MCF 10A (cell line): Measurements from ENCODE around the gene SOWAHA. TPM values are rescaled to one million over a fixed set of nuclear protein-coding genes. Genes with fewer than 3 reads are reported as not detected.

Experiments
- BruUV-seq: library from RNA; stranded (reverse); fragments of 400-500 nt; replicated peaks from 2 replicates; lab custom pipeline; 2021; lab: Mats Ljungman, UMichigan
- CTCF ChIA-PET: fragments of 300-600 bp; sonication (Branson Sonifier 250); formaldehyde crosslinking; extraction: SDS; loops from one replicate; lab custom pipeline; 2021; ENCODE audit warnings: antibody characterized with exemption, inconsistent platforms; lab: Yijun Ruan, JAX
- POLR2A ChIA-PET: fragments of 300-600, 350-650 bp; sonication (Branson Sonifier 250); formaldehyde crosslinking; extraction: SDS; loops from one replicate; lab custom pipeline; 2020; ENCODE audit warnings: antibody characterized with exemption, inconsistent platforms; lab: Yijun Ruan, JAX
- DNase-seq: peaks from one replicate; pipeline ENCODE4 v3.0.0-alpha.2; 2018; ENCODE audit not compliant: unreplicated experiment
- H3K27ac Mint-ChIP-seq: one replicate; pipeline ENCODE4 v1.8.0; 2022; ENCODE audit warnings: mild to moderate bottlenecking, low read depth, mixed read lengths; ENCODE audit not compliant: unreplicated experiment
- H3K27me3 Mint-ChIP-seq: one replicate; pipeline ENCODE4 v1.8.0; 2022; ENCODE audit warnings: mixed read lengths; ENCODE audit not compliant: insufficient read depth, unreplicated experiment
- H3K36me3 Mint-ChIP-seq: one replicate; pipeline ENCODE4 v1.8.0; 2022; ENCODE audit warnings: mild to moderate bottlenecking, moderate library complexity, mixed read lengths; ENCODE audit not compliant: insufficient read depth, unreplicated experiment
- H3K4me1 Mint-ChIP-seq: one replicate; pipeline ENCODE4 v1.8.0; 2022; ENCODE audit warnings: mixed read lengths; ENCODE audit not compliant: insufficient read depth, unreplicated experiment
- H3K4me3 Mint-ChIP-seq: one replicate; pipeline ENCODE4 v1.8.0; 2022; ENCODE audit warnings: mild to moderate bottlenecking, moderate library complexity, mixed read lengths; ENCODE audit not compliant: unreplicated experiment
- H3K9me3 Mint-ChIP-seq: one replicate; pipeline ENCODE4 v1.8.0; 2022; ENCODE audit warnings: mixed read lengths; ENCODE audit not compliant: unreplicated experiment
- intact Hi-C: fragments of 100-400 bp; cut with micrococcal nuclease; formaldehyde crosslinking; loops from 2 replicates; pipeline ENCODE4 v1.14.1; 2022
- total RNA-seq: library from RNA; stranded (reverse); gene quantifications from 2 replicates; pipeline ENCODE4 v1.2.3, GENCODE V29; 2022
- TF ChIP-seq, protein P1 (sequence below): fragments of 200-600 bp; IDR thresholded peaks from one replicate; pipeline ENCODE4 v1.8.0; 2022; ENCODE audit warnings: antibody characterized with exemption, mild to moderate bottlenecking; ENCODE audit not compliant: unreplicated experiment

The SOWAHA gene
- total RNA-seq, 1 experiment from 2014 or later: not detected

DNA sequence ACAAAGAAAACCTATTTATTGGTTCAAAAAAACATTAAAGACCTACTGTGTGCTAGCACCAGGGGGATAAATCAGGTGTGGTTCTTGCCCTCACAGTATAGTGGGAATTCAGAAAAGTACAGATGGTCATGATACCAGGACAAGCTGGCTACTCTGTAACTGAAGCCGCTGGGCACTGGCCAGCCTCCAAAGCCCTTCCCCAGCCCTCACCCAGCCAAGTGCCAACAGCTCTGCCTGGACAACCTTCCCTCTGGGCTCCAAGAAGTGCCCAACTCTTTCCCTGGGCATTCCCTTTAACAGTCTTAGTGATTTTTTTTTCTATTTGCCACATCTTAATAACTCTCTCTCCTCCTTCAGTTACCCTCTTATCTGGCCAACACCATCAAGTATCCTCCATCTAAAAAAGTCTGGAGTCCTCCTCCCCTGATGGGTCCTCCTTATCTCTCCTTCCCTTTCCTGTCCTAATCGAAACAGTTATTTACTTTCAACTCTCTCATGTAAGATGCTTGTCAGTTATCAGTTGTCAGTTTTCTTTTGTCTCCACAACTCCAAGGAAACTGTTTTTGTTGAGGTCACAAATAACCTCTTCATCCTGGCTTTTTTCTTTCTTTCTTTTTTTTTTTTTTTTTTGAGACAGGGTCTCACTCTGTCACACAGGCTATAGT lies 22.8 kb upstream of the SOWAHA start:
- no peaks in the 10 kb centered on the region for H3K4me1 Mint-ChIP-seq
- ChIA-PET CTCF (interaction anchor here (0.7 to 0.9 kb wide), 2 partner anchors 30 to 98 kb away, joined by 3 to 4 read pairs; no protein-coding TSS in a partner anchor), POLR2A (interaction anchor here (0.6 to 0.9 kb wide), 2 partner anchors 11 to 23 kb away, joined by 3 to 4 read pairs; partner anchors contain the start of gene SOWAHA)
- no peak overlapping the region for H3K27ac Mint-ChIP-seq
- intact Hi-C loops: loop anchor here (5.0 kb wide), 1 partner anchor 148 kb away; no protein-coding TSS in a partner anchor
- BruUV-seq: no TSS peak
- H3K4me3 Mint-ChIP-seq: no peak overlapping the region
- no peaks in the 10 kb centered on the region for H3K36me3 Mint-ChIP-seq
- H3K9me3 Mint-ChIP-seq: no peaks in the 10 kb centered on the region
- DNase-seq: no peak
- TF ChIP-seq, protein P1, sequence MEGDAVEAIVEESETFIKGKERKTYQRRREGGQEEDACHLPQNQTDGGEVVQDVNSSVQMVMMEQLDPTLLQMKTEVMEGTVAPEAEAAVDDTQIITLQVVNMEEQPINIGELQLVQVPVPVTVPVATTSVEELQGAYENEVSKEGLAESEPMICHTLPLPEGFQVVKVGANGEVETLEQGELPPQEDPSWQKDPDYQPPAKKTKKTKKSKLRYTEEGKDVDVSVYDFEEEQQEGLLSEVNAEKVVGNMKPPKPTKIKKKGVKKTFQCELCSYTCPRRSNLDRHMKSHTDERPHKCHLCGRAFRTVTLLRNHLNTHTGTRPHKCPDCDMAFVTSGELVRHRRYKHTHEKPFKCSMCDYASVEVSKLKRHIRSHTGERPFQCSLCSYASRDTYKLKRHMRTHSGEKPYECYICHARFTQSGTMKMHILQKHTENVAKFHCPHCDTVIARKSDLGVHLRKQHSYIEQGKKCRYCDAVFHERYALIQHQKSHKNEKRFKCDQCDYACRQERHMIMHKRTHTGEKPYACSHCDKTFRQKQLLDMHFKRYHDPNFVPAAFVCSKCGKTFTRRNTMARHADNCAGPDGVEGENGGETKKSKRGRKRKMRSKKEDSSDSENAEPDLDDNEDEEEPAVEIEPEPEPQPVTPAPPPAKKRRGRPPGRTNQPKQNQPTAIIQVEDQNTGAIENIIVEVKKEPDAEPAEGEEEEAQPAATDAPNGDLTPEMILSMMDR: no peak
- H3K27me3 Mint-ChIP-seq: no peaks in the 10 kb centered on the region

GRCh38 chr5:132791026-132791425 lies 22.1 kb upstream of the SOWAHA start:
- intact Hi-C loops: loop anchor here (5.0 kb wide), 1 partner anchor 149 kb away; no protein-coding TSS in a partner anchor
- ChIA-PET POLR2A (no interaction called here), CTCF (interaction anchor here (0.7 to 0.9 kb wide), 3 partner anchors 29 to 97 kb away, joined by 3 to 5 read pairs (median 4); no protein-coding TSS in a partner anchor)
- DNase-seq: no peak
- no peaks in the 10 kb centered on the region for H3K27me3 Mint-ChIP-seq
- no peaks in the 10 kb centered on the region for H3K9me3 Mint-ChIP-seq
- H3K4me3 Mint-ChIP-seq: no peak overlapping the region
- BruUV-seq: no TSS peak
- H3K4me1 Mint-ChIP-seq: no peaks in the 10 kb centered on the region
- no peak overlapping the region for H3K27ac Mint-ChIP-seq
- no peaks in the 10 kb centered on the region for H3K36me3 Mint-ChIP-seq
- TF ChIP-seq, protein P1: no peak

GRCh38 chr5:132797651-132798050 lies 15.5 kb upstream of the SOWAHA start:
- Mint-ChIP-seq H3K36me3 (no peaks in the 10 kb centered on the region), H3K9me3 (no peaks in the 10 kb centered on the region), H3K27me3 (no peaks in the 10 kb centered on the region), H3K4me1 (peaks cover 6% of the 10 kb centered on the region), H3K27ac (no peak overlapping the region), H3K4me3 (no peak overlapping the region)
- intact Hi-C loops: no loop called here
- no TSS peak for BruUV-seq
- DNase-seq: no peak
- CTCF ChIA-PET: interaction anchor here (0.6 to 3.4 kb wide), 12 partner anchors 8 to 618 kb away, joined by 3 to 24 read pairs (median 4); no protein-coding TSS in a partner anchor
- POLR2A ChIA-PET: interaction anchor here (0.6 to 3.7 kb wide), 3 partner anchors 15 to 543 kb away, joined by 3 to 14 read pairs (median 4); no protein-coding TSS in a partner anchor
- TF ChIP-seq, protein P1: no peak

- H3K27ac Mint-ChIP-seq: no peak overlapping the region
- no TSS peak for BruUV-seq
- H3K36me3 Mint-ChIP-seq: no peaks in the 10 kb centered on the region
- POLR2A ChIA-PET: interaction anchor here (0.6 to 3.7 kb wide), 4 partner anchors 18 to 62 kb away, joined by 3 to 14 read pairs (median 4); no protein-coding TSS in a partner anchor
- TF ChIP-seq, protein P1: no peak
- H3K9me3 Mint-ChIP-seq: no peaks in the 10 kb centered on the region
- no peak for DNase-seq
- intact Hi-C loops: no loop called here
- CTCF ChIA-PET: interaction anchor here (0.6 to 3.4 kb wide), 6 partner anchors 18 to 123 kb away, joined by 4 to 24 read pairs (median 5); no protein-coding TSS in a partner anchor
- peaks cover 6% of the 10 kb centered on the region for H3K4me1 Mint-ChIP-seq
- no peak overlapping the region for H3K4me3 Mint-ChIP-seq
- no peaks in the 10 kb centered on the region for H3K27me3 Mint-ChIP-seq
Observed at GRCh38 chr5:132799392-132799791, 13.7 kb upstream of the SOWAHA start.
